Middle frontal gyrus (tissue), 1 donor: Measurements from ENCODE around the gene CDH23.

Source experiments
- DNase-seq: peaks from one replicate; pipeline ENCODE4 v3.0.0-alpha.2; 2015; ENCODE audit warnings: low spot score; ENCODE audit errors: extremely low spot score

CDH23 gene

DNA sequence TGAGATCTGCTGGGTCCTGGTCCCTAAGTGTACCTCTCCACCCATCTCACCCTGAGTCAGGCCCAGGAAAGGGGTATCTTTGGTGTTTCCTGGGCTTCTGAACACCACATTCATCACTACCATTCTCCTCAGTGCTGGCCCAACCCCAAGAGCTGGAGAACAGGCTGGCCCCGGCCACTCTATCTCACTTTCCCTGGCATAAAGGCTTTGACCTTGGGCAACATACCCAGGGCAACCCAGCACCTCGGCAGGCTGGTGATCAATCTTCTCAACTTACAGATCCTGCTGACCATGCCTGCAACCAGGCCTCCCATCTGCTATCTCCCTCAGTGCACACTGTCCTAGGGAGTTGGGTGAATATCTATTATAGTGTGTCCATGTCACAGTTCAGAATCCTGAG, 374.5 kb downstream of the CDH23 start:
- DNase-seq = no peak

DNA sequence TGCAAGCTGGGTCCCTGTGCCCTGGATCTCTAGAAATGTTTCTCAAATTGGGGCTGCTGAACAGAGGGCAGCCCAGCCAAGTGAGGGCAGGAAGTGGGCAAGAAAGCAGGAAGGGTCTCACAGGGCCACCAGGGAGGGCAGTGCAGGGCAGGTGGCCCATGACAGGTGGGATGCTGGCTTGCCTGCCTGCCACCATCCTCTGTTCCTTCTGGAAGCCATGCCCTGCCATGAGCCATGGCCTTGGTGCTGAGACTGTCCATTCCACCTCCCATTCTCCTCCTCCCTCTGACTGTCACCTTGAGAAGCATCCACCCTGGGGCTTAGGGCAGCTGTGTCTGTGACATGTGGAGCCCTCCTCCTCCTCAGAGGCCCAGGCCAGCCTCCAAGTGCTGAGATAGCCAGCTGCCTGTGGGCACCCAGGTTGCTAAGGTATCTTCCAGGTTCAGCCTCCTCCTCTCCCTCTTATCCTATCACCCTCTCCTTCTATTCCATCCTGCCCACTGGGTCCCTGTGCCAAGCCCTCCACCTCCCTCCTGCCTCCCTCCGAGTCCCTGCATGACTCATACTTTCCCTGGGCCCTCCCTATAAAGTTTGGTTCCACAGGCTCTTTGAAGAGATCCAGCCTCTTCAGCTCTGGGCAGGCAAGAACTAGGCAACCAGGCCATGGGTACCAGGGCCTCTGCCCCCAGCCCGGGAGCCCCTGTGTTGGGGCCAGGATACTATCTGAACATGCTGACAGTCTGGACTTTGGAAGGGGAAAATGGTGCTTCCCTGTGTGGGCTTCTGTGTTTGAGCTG, 375.3 kb downstream of the CDH23 start:
- no peak for DNase-seq

DNA sequence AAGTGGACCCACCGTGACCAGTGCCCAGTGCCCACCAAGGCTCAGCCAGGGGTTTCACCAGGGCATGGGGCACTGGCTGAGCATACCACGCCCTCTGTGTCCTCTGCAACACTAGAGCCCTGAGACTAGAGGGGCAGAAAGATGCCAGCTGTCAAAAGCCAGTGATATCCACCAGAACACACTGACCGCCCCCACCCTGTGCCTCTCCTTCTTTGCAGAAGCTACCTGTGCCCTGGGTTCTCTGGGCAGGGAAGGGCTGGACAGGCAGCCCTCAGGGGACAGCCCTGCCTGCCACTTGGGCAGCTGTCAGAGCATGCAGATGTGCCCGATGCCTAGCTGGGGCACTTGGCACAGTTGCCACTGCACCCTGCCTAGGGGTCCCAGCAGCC, 376.1 kb downstream of the CDH23 start:
- DNase-seq = no peak

DNA sequence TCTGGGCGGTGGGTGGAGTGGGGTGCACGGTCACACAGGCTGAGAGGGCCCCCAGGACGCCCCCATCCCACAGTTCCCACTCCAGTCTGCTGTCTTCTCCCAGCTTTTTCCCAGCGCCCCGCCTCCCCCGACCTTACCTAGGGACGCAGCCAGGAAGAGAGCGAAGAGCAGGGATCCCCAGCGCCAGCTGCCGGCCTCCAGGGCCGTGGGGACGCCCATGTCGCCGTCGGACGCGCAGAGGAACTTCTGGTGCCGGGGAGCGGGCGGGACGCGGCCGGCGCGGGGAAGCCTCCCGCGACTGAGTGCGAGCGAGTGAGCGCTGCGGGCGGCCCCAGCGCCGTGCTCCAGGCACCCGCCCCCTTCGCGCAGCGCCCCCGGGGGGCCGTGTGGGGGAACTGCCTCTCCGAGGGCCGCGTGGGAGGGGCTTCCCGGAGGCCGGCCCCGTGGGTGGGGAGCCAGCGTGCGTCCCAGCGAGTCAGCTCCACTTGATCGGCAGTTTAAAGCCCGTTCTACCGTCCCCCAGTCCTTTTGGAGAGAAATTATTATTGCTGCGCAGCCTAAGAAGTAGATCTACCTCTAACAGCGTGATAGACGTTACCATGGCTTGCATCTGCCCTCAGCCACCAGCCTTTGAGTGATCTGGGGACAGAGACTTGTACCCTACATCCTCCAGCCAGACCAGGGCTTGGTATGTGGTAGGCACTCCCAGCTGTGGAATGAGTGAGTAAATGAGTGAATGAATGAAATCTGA, 376.7 kb downstream of the CDH23 start, which contains the start of gene VSIR:
Gene VSIR, minus strand, starts transcription at position 300 of the 751 bp plus-strand sequence. Its CDS starts 81 bp downstream, at position 219.
- peak; percentile 33 for DNase-seq

DNA sequence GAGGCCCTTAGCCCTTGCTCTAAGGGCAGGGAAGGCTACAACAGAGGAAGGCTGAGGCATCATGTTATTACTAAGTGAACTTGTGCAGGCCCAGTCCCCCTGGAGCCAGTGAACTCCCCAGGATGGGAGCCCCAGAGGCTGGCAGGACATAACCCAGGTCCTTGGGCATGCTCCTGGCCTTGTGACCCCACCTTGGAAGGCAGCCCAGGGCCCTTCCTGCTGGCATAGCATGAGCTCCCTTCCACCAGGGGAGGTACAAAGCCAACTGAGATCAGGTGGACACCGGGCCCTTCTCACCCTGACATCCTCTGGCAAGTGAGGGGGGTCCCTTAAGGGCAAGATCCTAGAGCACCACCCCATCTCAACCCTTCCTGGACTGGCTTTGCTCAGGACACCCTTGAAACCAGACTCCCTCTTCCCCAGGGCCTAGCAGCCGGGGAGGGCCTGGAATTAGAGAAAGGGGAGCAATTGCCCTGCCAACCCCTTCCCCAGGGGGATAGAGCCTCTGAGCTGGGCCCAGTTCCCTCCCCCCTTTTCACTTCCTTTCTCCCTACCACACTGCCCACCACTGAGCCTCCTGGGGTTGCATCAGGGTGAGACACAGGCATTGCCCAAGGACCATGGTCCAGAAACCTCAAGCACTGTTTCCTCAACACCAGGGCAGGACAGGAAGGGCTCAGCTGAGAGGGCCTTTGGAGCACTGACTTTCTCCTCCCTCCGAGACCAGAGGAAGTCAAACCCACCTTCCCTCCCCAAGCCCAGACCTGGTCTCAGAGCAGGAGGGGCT, 378.4 kb downstream of the CDH23 start:
- DNase-seq = no peak

DNA sequence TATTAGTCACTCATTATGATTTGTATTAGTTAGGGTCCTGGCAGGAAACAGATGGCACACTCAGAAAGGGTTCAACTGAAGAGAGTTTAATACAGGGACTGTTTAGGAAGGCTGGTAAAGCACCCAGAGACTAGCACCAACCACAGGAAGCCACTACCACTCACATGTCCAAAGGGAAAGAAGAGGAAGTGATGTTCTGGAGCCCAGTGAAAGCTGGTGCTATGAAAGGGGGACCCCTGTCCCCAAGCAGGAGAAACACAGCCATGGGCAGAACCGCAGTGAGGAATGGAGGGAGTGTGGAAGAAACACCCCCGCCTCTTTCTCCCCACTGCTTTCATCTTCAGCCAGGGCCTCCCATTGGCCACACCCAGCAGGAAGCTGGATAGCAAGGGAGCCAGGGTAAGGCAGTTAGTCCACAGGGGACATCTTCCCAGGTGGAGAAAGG, 379.8 kb downstream of the CDH23 start:
- no peak for DNase-seq

DNA sequence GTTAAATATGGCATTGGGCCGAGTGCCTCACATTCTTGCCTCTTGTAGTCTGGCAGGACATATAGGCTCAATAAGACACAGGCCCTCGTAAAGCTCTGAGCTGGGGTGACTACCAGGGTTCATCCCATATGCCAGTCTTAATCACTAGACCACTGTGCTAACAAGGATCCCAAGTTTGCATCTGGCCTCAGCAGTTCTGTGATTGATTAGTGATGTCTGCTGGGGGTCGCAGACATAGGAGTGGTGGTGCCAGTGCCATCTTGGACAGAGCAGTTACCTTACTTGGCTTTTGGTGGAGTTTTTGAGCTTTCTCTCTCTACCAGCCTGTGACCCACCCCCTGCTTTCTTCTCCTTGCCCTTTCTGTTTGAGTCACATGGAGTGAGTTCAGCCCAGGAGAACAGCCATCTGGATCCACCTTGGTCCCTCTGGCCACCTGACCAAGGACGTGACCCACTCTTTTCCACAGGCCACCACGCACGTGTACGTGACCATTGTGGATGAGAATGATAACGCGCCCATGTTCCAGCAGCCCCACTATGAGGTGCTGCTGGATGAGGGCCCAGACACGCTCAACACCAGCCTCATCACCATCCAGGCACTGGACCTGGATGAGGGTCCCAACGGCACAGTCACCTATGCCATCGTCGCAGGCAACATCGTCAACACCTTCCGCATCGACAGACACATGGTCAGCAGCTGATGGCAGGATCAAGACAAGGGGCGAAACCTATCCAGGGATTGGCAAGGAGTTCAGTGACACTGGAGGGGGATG, 380.7 kb downstream of the CDH23 start:
- no peak for DNase-seq

DNA sequence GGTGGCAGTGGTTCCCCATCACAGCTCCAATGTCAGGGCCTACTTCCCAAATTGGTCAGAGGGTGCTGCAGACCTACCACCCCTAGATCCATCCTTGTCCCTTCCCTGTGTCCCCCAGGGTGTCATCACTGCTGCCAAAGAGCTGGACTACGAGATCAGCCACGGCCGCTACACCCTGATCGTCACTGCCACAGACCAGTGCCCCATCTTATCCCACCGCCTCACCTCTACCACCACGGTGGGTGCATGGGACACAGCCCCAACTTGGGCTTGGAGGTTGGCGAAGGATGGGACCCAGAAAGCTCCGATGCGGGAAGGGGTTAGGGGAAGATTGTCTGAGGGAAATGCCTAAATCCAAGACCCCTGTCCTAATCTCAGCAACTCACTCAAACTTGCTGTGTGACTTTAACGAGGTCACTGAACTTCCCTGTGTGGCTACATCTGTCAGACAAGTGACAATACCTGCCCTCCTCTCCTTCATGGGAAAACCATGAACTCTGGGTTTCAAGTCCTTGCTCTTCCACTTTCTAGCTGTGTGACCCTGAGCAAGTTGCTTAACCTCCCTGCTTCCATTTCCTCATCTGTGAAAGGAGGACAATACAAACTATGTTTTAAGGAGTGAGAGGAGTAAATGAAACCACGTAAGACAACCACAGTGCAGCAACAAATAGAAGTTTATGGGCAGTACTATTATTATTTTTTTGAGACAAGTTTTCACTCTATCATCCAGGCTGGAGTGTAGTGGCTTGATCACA, 381.5 kb downstream of the CDH23 start:
- DNase-seq = no peak

DNA sequence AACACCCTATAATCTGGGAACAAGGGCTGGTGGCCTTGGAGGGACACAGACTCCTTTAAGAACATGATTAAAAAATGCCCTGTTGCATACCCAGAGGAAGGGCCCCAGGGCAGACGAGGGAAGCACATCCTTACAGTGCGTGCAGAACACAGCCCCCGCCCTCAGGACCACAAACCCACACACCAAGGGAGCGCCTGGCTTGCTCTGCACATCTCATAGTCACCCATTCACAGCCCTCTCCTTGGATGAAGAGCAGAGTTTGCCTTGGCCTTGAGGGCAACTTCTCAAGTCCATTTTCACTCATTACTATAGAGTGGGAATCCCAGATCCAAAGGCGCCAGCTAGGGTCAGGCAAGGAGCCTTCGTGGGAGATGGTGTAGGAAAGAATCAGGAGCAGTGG, 382.9 kb downstream of the CDH23 start:
- DNase-seq = no peak

DNA sequence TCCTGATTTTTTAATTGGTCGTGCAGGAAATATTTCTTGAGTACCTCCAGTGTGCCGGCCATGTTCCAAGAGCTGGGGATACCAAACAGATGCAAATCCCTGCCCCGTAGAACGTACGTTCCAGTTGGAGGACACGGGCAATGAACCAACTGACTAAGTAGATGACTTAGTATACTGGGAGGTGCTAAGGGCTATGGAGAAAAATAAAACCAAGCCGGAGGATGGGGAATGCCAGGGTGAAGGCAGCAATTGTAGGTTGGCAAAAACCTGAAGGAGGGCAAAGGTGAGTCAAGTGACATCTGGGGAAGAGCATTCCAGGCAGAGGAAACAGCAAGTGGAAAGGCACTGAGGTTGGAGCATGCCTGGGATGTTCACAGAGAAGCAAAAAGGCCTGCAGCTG, 383.4 kb downstream of the CDH23 start:
- DNase-seq = no peak

DNA sequence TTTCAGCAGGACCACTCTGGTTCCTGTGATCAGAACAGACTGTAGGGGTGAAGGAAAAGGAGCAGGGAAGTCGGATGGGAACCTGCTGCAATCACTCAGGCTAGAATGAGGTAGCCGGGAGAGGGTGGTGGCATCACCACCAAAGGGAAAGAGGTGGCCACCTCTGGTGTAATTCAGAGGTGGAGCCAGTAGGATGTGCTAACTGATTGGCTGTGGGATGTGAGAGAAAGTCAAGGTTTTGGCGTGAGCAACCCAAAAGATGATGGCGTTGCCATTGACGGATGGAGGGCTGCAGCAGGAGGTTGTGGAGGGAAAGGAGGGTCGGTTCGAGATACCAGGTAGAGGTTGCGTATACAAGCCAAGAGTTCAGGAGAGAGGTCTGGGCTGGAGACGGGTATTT, 384.0 kb downstream of the CDH23 start:
- no peak for DNase-seq

DNA sequence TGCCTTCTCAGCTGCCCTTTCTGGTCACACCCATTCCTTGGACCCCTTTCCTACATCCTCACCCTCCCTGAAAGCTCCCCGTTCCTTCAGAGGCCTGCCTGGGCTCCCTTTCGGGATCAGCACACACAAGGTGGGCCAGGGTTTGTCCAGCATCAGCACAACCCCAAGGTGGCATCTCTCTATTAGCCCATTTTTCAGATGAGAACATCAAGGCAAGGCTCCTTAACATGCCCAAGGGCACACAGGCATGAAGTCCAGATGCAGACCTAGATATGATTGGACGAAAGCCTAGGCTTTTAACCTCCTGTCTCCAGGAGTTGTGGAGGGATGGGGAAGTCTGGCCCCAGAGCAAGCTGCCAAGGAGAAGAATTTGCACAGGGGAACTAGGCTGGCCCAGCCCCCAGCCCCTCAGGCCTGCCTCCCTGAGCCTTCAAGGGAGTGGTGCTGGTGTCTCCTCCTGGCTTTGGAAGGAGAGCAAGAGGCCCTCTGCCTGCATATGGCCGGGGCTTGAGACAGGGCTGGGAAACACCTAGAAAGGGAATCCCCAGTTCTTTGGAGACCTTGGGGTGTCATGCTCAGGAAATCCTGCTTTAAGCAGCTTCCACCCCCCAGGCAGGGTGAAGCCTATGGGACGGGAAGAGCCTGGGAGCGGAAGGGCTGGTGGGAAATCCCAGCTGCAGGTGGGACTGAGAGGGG, 385.6 kb downstream of the CDH23 start:
- DNase-seq = no peak

DNA sequence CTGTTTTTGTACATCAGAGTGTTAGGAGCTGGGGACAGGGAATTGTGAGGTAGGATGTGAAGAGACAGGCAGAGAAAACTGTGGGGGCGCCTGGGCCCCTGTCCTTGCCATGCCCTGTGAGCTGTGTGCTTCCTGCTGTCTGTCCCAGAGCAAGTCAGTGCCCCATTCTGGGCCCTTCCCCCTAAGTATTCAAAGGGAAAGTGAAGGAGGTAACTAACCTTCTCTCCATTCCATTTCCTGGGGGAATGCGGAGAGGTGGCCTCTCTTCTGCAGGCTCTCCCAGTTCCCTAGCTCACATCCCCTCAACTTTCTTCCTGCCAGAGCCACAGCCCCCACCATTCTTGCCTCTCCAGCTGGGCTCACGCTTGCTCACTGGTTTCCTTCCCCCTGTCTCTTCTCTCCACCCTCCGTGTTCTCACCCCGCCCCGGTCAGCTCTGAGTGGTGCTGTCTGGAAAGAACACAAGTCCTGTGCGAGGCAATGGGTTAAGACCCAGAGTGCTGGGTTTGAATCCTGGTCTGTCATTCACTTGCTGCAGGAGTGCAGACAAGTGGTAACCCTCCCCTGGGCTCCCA, 386.3 kb downstream of the CDH23 start:
- no peak for DNase-seq

DNA sequence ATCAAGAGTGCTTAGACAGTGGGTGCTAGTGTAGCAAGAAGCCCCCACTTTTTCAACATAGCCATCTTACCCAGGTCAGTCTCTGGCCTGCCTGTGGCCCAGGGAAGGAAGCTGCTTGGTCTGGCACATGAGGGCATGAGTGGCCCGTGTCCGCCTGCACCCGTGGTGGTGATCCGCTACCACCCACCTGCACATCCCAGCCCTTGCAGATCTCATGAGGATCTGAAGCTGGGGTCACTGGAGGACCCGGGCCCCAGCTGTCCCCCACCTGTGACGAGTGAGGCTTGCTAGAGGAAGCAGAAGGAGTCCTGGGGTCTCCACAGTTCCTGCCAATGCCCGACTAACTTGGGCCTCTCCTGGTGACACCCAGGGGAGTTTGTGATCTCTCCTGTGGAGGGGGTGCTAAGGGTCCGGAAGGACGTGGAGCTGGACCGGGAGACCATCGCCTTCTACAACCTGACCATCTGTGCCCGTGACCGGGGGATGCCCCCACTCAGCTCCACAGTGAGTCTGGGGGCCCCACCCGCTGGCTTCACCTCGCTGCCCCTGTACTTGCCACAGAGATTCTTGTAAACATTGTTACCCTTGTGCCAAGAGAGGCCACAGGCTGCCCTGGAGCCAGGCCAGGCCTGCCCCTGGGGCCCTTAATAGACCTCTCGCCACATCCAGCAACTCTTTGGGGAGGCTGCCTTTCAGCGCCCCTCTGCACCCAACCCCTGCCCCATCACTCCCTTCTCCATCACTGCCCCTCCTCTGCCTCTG, 387.4 kb downstream of the CDH23 start:
- no peak for DNase-seq

DNA sequence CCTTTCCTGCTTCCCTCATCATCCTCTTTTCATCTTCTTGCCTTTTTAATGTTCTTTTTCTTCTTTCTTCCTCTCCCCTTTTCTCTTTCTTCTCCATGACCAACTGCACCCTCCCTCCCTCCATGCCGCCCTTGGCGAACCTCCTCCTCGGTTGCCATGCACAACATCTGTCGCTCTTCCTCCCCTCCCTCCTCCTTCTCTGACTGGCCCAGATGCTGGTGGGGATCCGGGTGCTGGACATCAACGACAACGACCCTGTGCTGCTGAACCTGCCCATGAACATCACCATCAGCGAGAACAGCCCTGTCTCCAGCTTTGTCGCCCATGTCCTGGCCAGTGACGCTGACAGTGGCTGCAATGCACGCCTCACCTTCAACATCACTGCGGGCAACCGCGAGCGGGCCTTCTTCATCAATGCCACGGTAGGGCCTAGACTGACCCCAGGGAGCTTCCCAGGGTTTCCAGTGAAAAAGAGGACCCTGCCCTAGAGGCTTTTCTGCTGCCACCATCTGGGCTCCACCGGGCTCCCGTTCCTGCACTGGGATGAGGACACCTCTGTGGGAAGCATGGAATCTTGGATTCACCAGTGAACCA, 388.1 kb downstream of the CDH23 start:
- no peak for DNase-seq

DNA sequence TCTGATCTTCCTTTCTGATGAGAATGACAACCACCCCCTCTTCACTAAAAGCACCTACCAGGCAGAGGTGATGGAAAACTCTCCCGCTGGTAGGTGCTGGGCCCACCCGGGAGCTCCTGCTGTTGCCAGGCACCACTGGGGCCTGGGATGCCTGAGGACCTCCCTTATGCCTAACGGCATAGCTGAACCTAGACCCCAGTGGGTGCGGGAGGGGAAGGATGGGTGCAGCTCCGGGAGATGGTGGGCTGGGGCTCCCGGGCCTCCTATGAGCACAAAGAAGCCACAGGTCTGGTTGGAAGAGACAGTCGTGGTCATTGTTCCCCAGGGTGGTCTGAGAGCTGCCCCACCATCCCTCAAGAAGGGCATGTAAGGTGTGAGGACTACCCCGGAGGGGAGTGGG, 392.2 kb downstream of the CDH23 start:
- no peak for DNase-seq

DNA sequence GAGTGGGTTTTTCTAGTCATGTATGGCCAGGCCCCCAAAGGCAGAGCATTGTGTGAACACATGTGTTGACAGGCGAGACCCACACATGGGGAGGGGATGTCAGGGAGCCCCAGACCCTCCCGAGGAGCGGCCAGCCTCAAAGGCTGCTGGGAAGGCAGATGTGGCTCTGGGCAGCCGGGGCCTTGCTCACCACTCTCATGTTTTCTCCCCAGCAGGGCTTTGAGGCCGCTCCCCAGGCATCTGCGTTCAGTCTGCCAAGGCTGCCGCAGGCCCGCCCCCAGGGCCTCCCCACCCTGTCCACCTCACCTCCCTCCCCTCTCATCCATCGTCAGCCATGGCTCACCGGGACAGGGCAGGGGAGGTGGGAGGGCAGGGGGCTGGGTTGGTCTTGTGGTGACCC, 393.2 kb downstream of the CDH23 start:
- no peak for DNase-seq

DNA sequence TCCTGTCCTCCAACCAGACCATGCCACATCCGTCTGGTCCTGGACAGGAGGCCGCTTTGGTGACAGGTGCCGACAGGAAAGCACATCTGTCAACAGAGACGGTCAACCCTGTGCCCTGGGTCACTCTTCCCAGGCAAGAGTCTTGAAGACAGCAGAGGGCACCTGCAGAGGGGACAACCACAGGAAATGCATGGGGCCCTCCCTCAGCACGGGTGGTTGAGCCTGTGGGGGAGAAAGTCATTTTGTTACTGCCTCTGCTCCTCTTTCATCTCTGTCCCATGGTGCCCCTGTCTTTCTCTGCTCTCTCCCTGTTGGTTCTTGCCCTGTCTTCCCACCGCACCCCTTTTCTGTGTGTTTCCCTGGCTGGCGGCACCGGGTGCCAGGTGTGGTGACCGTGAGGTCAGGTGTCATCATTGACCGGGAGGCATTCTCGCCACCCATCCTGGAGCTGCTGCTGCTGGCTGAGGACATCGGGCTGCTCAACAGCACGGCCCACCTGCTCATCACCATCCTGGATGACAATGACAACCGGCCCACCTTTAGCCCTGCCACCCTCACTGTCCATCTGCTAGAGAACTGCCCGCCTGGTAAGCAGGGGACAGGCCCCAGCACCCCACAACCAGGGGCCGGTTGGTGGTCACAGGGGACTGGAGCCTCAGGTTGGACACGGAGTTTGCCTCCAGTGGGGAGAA, 394.2 kb downstream of the CDH23 start:
- no peak for DNase-seq
